HepG2 (cell line): Measurements from ENCODE around the gene PRMT5. TPM values are rescaled to one million over a fixed set of nuclear protein-coding genes. Genes with fewer than 3 reads are reported as not detected.

Experiments used
- ARID5B ChIP-seq: IDR thresholded peaks from 2 replicates; pipeline ENCODE4 v1.4.0; 2020; ENCODE audit warnings: mild to moderate bottlenecking, missing genetic modification reagents
- ATAD3A ChIP-seq: sonication (generic); formaldehyde crosslinking; IDR thresholded peaks from 2 replicates; pipeline ENCODE4 v1.4.0; 2020; ENCODE audit warnings: missing genetic modification reagents
- CERS6 ChIP-seq: sonication (generic); formaldehyde crosslinking; IDR thresholded peaks from 2 replicates; pipeline ENCODE4 v1.5.0; 2020; ENCODE audit warnings: missing genetic modification reagents
- MIXL1 ChIP-seq: IDR thresholded peaks from 2 replicates; pipeline ENCODE4 v1.6.1; 2016
- MXD1 ChIP-seq: sonication (generic); formaldehyde crosslinking; IDR thresholded peaks from 2 replicates; pipeline ENCODE4 v1.4.0; 2020; ENCODE audit warnings: mild to moderate bottlenecking, missing genetic modification reagents
- NAIF1 ChIP-seq: sonication (generic); formaldehyde crosslinking; IDR thresholded peaks from 2 replicates; pipeline ENCODE4 v1.5.0; 2020; ENCODE audit warnings: mild to moderate bottlenecking, missing genetic modification reagents, borderline replicate concordance
- NR2C2 ChIP-seq: sonication (generic); formaldehyde crosslinking; IDR thresholded peaks from 2 replicates; pipeline ENCODE4 v1.4.0; 2020; ENCODE audit warnings: missing genetic modification reagents, mild to moderate bottlenecking, moderate library complexity, borderline replicate concordance
- PHF5A ChIP-seq: IDR thresholded peaks from one replicate; pipeline ENCODE4 v1.6.1; 2018; ENCODE audit warnings: low read depth, missing genetic modification reagents; ENCODE audit not compliant: unreplicated experiment
- SETDB1 ChIP-seq: sonication (generic); formaldehyde crosslinking; IDR thresholded peaks from 2 replicates; pipeline ENCODE4 v1.5.1; 2020; ENCODE audit warnings: missing genetic modification reagents, mild to moderate bottlenecking, borderline replicate concordance
- SNAPC4 ChIP-seq: sonication (generic); formaldehyde crosslinking; IDR thresholded peaks from 2 replicates; pipeline ENCODE4 v1.4.0; 2020; ENCODE audit warnings: mild to moderate bottlenecking, missing genetic modification reagents
- SNRNP70 ChIP-seq: fragments of 200-400 bp; formaldehyde crosslinking; IDR thresholded peaks from 2 replicates; pipeline ENCODE4 v1.6.1; 2017; ENCODE audit warnings: mild to moderate bottlenecking, low read depth, low read length, moderate library complexity
- SRSF1 ChIP-seq: fragments of 200-400 bp; formaldehyde crosslinking; optimal IDR thresholded peaks from 2 replicates; pipeline ENCODE3; 2017; ENCODE audit warnings: mild to moderate bottlenecking, low read depth, low read length, moderate library complexity
- ZBTB26 ChIP-seq: IDR thresholded peaks from 2 replicates; pipeline ENCODE4 v1.6.1; 2016; ENCODE audit warnings: missing compliant biosample characterization, missing genetic modification reagents, borderline replicate concordance
- ZNF354B ChIP-seq: sonication (generic); formaldehyde crosslinking; IDR thresholded peaks from 2 replicates; pipeline ENCODE4 v1.8.0; 2022; ENCODE audit warnings: mild to moderate bottlenecking, missing genetic modification reagents
- ZNF383 ChIP-seq: sonication (generic); formaldehyde crosslinking; IDR thresholded peaks from 2 replicates; pipeline ENCODE4 v1.4.0; 2020; ENCODE audit warnings: missing genetic modification reagents, mild to moderate bottlenecking, borderline replicate concordance
- ZNF430 ChIP-seq: sonication (generic); formaldehyde crosslinking; IDR thresholded peaks from 2 replicates; pipeline ENCODE4 v1.9.0; 2021; ENCODE audit warnings: mild to moderate bottlenecking, missing genetic modification reagents
- ZNF441 ChIP-seq: sonication (generic); formaldehyde crosslinking; IDR thresholded peaks from 2 replicates; pipeline ENCODE4 v1.7.0; 2021; ENCODE audit warnings: missing genetic modification reagents, borderline replicate concordance
- polyA plus RNA-seq, 8 experiments: library from polyadenylated mRNA; depleted of rRNA in 3 of 8; stranded (reverse) in 7 of 8; unstranded in 1 of 8; fragments of >200 nt; fragmentation: Illumina TruSeq in 4 of 8; extraction: Trizol in 4 of 8; gene quantifications; 2 replicates each; pipeline versions ENCODE4 v1.2.1 to v1.2.3, GENCODE V29; 2011 to 2016; ENCODE audit warnings: low read depth in 4 of 8, missing spikeins in 1 of 8, mixed read lengths in 1 of 8; ENCODE audit not compliant: insufficient read depth in 1 of 8
- total RNA-seq, 5 experiments: library from RNA; depleted of rRNA; stranded (reverse); fragments of >200 nt; fragmentation: Illumina TruSeq; extraction: Trizol; gene quantifications; 2 replicates each; pipeline ENCODE4 v1.2.3, GENCODE V29; 2016; ENCODE audit warnings: low read depth in 1 of 5

PRMT5 gene
- total and polyA plus RNA-seq, 2 of the 13 experiments (the other 11 are each of a cell fraction or from before 2014, with no cell fraction given), result 210 to 354 TPM

GRCh38 chr14:22977684-22978486 is 48.7 kb upstream of the PRMT5 start (continued):
- TF ChIP-seq SNAPC4 (CRISPR knock-in tag) (no peak), ARID5B (CRISPR knock-in tag) (peak; percentile 98), MXD1 (no peak), ZNF354B (CRISPR knock-in tag) (no peak), ATAD3A (CRISPR knock-in tag) (no peak), CERS6 (CRISPR knock-in tag) (no peak), NAIF1 (CRISPR knock-in tag) (no peak), ZNF383 (peak; percentile 93), MIXL1 (CRISPR knock-in tag) (peak; percentile 94), SNRNP70 (no peak), ZBTB26 (peak; percentile 59; the same call in 1 of the 2 replicates), NR2C2 (CRISPR knock-in tag) (peak; percentile 73), PHF5A (CRISPR knock-in tag) (peak; percentile 98), ZNF441 (CRISPR knock-in tag) (no peak), ZNF430 (no peak), SRSF1 (peak; percentile 94), SETDB1 (CRISPR knock-in tag) (no peak)
